Measurements from ENCODE around the gene OR6C70.

GRCh38 chr12:55495490-55495889 is 25.6 kb upstream of the OR6C70 start:
- TF ChIP-seq CTCF (IDR thresholded peaks at IDR 0.05; ENCODE audit: extremely low read depth in 1 of 2, insufficient read depth in 1 of 2, low read depth in 1 of 2, low read length in 2 of 2), result no peak
- no peak for TF ChIP-seq EZH2 (IDR thresholded peaks at IDR 0.05; ENCODE audit: borderline replicate concordance, low read depth, low read length, severe bottlenecking)
- TF ChIP-seq POLR2A (IDR thresholded peaks at IDR 0.05; ENCODE audit: low read depth, low read length), result no peak
- TF ChIP-seq POLR2AphosphoS5 (IDR thresholded peaks at IDR 0.05; ENCODE audit: insufficient read depth, low read depth, low read length), result no peak
- no peak for TF ChIP-seq GATA2 (IDR thresholded peaks at IDR 0.05; ENCODE audit: insufficient read depth, insufficient read length, low read depth, low read length)
- TF ChIP-seq MAX (IDR thresholded peaks at IDR 0.05; ENCODE audit: insufficient read depth, insufficient read length), result no peak
- no peak for TF ChIP-seq JUN (IDR thresholded peaks at IDR 0.05; ENCODE audit: borderline replicate concordance, insufficient read depth, insufficient read length, low read depth)
- no peak for TF ChIP-seq FOS (IDR thresholded peaks at IDR 0.05; ENCODE audit: borderline replicate concordance, insufficient read depth, low read length)

Measured in endothelial cell of umbilical vein (primary cell).